K562 (cell line): ENCODE results near the gene FH. TPM values are rescaled to one million over a fixed set of nuclear protein-coding genes. Genes with fewer than 3 reads are reported as not detected.

Source experiments
- AFF4 ChIP-seq: sonication (generic); formaldehyde crosslinking; IDR thresholded peaks from 2 replicates; pipeline ENCODE4 v1.8.0; 2023; ENCODE audit warnings: mild to moderate bottlenecking, missing genetic modification reagents
- BRD4 ChIP-seq: fragments of 200-600 bp; sonication (generic); IDR thresholded peaks from 2 replicates; pipeline ENCODE4 v1.6.1; 2017; ENCODE audit warnings: inconsistent platforms
- CREB3 ChIP-seq: fragments of 450-650 bp; conservative IDR thresholded peaks from 2 replicates; pipeline ENCODE4 v1.6.1; 2016; ENCODE audit warnings: missing genetic modification characterization, low read depth, mild to moderate bottlenecking, missing compliant biosample characterization, moderate library complexity
- EHMT2 ChIP-seq: fragments of 450-650 bp; IDR thresholded peaks from 2 replicates; pipeline ENCODE4 v1.6.1; 2018; ENCODE audit warnings: antibody characterized with exemption
- FOXK1 ChIP-seq: sonication (generic); formaldehyde crosslinking; IDR thresholded peaks from 2 replicates; pipeline ENCODE4 v1.8.0; 2022; ENCODE audit warnings: missing genetic modification reagents, mild to moderate bottlenecking, borderline replicate concordance
- GTF2E2 ChIP-seq: fragments of 200-800 bp; sonication (Bioruptor generic); IDR thresholded peaks from 2 replicates; pipeline ENCODE4 v1.6.1; 2016; ENCODE audit warnings: missing genetic modification characterization, missing compliant biosample characterization
- IRF9 ChIP-seq: fragments of 450-650 bp; IDR thresholded peaks from 2 replicates; pipeline ENCODE4 v1.6.1; 2016; ENCODE audit warnings: missing biosample characterization, missing genetic modification characterization
- MAFG ChIP-seq: fragments of 450-650 bp; conservative IDR thresholded peaks from 2 replicates; pipeline ENCODE4 v1.6.1; 2016; ENCODE audit warnings: missing genetic modification characterization, missing compliant biosample characterization
- NFYB ChIP-seq: IDR thresholded peaks from 2 replicates; pipeline ENCODE4 v1.6.1; 2011; ENCODE audit warnings: mild to moderate bottlenecking, moderate library complexity; ENCODE audit not compliant: insufficient read length; ENCODE audit errors: extremely low read depth
- NR2F6 ChIP-seq: fragments of 450-650 bp; formaldehyde crosslinking; IDR thresholded peaks from 2 replicates; pipeline ENCODE4 v1.4.0; 2020; ENCODE audit warnings: mild to moderate bottlenecking
- OTX1 ChIP-seq: fragments of 450-650 bp; formaldehyde crosslinking; IDR thresholded peaks from 2 replicates; pipeline ENCODE4 v1.4.0; 2022; ENCODE audit warnings: mild to moderate bottlenecking
- PBX2 ChIP-seq, 2 experiments: IDR thresholded peaks in 1 of 2; conservative IDR thresholded peaks in 1 of 2; 2 replicates each; pipeline ENCODE4 v1.6.1; 2016; ENCODE audit warnings: low read depth in 2 of 2, mild to moderate bottlenecking in 1 of 2, missing compliant biosample characterization in 1 of 2, missing genetic modification characterization in 1 of 2, moderate library complexity in 1 of 2
- SLC30A9 ChIP-seq: fragments of 250-450 bp; sonication (Bioruptor Pico); IDR thresholded peaks from 2 replicates; pipeline ENCODE4 v1.8.0; 2022; ENCODE audit warnings: mild to moderate bottlenecking, moderate library complexity
- SUPT5H ChIP-seq: fragments of 450-650 bp; IDR thresholded peaks from 2 replicates; pipeline ENCODE4 v1.6.1; 2016
- TBP ChIP-seq: optimal IDR thresholded peaks from 2 replicates; pipeline ENCODE3; 2011; ENCODE audit warnings: low read depth, low read length, improper control_type of control experiment
- ZBTB2 ChIP-seq: fragments of 450-650 bp; IDR thresholded peaks from 2 replicates; pipeline ENCODE4 v1.6.1; 2016; ENCODE audit warnings: antibody characterized with exemption
- polyA plus RNA-seq, 8 experiments: library from polyadenylated mRNA; depleted of rRNA in 4 of 8; stranded (reverse) in 5 of 8; unstranded in 3 of 8; fragments of >200 nt; fragmentation: Nextera tagmentation in 2 of 8; fragmentation: Illumina TruSeq in 1 of 8; extraction: Ambion mirVana in 2 of 8; extraction: Trizol in 1 of 8; gene quantifications; 2 replicates each; pipeline versions ENCODE4 v1.2.1 to v1.2.3, GENCODE V29; 2011 to 2014; ENCODE audit warnings: inconsistent platforms in 1 of 8, missing spikeins in 1 of 8
- total RNA-seq, 7 experiments: library from RNA; depleted of rRNA in 6 of 7; stranded (reverse); fragments of >200 nt in 6 of 7; fragmentation: Illumina TruSeq in 2 of 7; extraction: Trizol in 2 of 7; gene quantifications; 2 replicates each; pipeline versions ENCODE4 v1.2.1 to v1.2.3, GENCODE V29; 2011 to 2021; ENCODE audit warnings: low replicate concordance in 1 of 7

The FH gene
- total and polyA plus RNA-seq, 9 of the 15 experiments (the other 6 are each of a cell fraction or from before 2014, with no cell fraction given): 117 to 240 (median 211) TPM

GRCh38 chr1:241551759-241552638 is 32.4 kb upstream of the FH start (continued):
- TF ChIP-seq BRD4 (peak; percentile 46; the same call in 1 of the 2 replicates), NFYB (no peak), NR2F6 (CRISPR knock-in tag) (no peak), ZBTB2 (peak; percentile 57; the same call in 1 of the 2 replicates), MAFG (tag) (peak; percentile 48; the same call in 1 of the 2 replicates), FOXK1 (no peak), CREB3 (tag) (peak; percentile 66; the same call in 1 of the 2 replicates), SUPT5H (no peak), GTF2E2 (tag) (peak; percentile 52; the same call in 1 of the 2 replicates), SLC30A9 (no peak), OTX1 (CRISPR knock-in tag) (peak; percentile 78; the same call in 1 of the 2 replicates), IRF9 (tag) (no peak), TBP (peak; percentile 33), EHMT2 (peak; percentile 85), AFF4 (CRISPR knock-in tag) (no peak), PBX2 (CRISPR knock-in tag; IDR thresholded peaks at IDR 0.05; ENCODE audit: low read depth) (no peak), PBX2 (tag; conservative IDR thresholded peaks at IDR 0.05; ENCODE audit: low read depth) (0 out of 2 replicates have a peak, but pooled peaks have one; percentile 11)
